Tibial nerve (tissue), 4 donors: ENCODE results near the gene EFCAB14. TPM values are rescaled to one million over a fixed set of nuclear protein-coding genes. Genes with fewer than 3 reads are reported as not detected.
A peak's percentile ranks its signal among the peaks of the same experiment; 100 is the strongest.

ENCODE experiments used
- DNase-seq, 2 donors: peaks; one replicate each; pipeline ENCODE4 v3.0.0-alpha.2; 2019; ENCODE audit warnings: low spot score in 2 of 2
- H3K27ac ChIP-seq, 4 donors: fragments of 200-600 bp; sonication (generic) in 3 of 4; one replicate each; pipeline ENCODE4 v1.5.1; 2017 to 2019; ENCODE audit warnings: mild to moderate bottlenecking in 1 of 4
- H3K27me3 ChIP-seq, 2 donors: fragments of 200-600 bp; sonication (generic) in 1 of 2; one replicate each; pipeline versions ENCODE4 v1.5.1 to v1.6.0; 2017 to 2019
- H3K36me3 ChIP-seq, 3 donors: fragments of 200-600 bp; sonication (generic); one replicate each; pipeline ENCODE4 v1.5.1; 2018 to 2019
- H3K4me1 ChIP-seq, 4 donors: fragments of 200-600 bp; sonication (generic) in 3 of 4; one replicate each; pipeline ENCODE4 v1.5.1; 2017 to 2019
- H3K4me3 ChIP-seq, 4 donors: fragments of 200-600 bp; sonication (generic) in 3 of 4; one replicate each; pipeline ENCODE4 v1.5.1; 2017 to 2019; ENCODE audit warnings: mild to moderate bottlenecking in 1 of 4, moderate library complexity in 1 of 4
- H3K9me3 ChIP-seq, 4 donors: fragments of 200-600 bp; sonication (generic) in 3 of 4; one replicate each; pipeline ENCODE4 v1.5.1; 2017 to 2019
- EP300 ChIP-seq, 2 donors: sonication (generic); formaldehyde crosslinking; IDR thresholded peaks; one replicate each; pipeline ENCODE4 v1.6.1; 2017; ENCODE audit warnings: antibody characterized with exemption in 2 of 2, mild to moderate bottlenecking in 1 of 2
- POLR2A ChIP-seq, 2 donors: fragments of 450-650 bp; IDR thresholded peaks; one replicate each; pipeline ENCODE4 v1.6.1; 2017; ENCODE audit warnings: antibody characterized with exemption in 2 of 2, mild to moderate bottlenecking in 2 of 2, moderate library complexity in 2 of 2
- WGBS, 2 donors: methylation state at CpG; one replicate each; pipeline ENCODE4 v1.1.5; 2018; 5-methylcytosine and 5-hydroxymethylcytosine counted together
- total RNA-seq, 4 donors: library from RNA; depleted of rRNA; stranded (reverse); fragments of >200 nt; gene quantifications; one replicate each; pipeline ENCODE4 v1.1.0, GENCODE V29; 2016
- TF ChIP-seq, protein P1 (sequence below), 5 experiments: fragments of 200-600 bp in 3 of 5; fragments of 450-650 bp in 2 of 5; sonication (generic) in 3 of 5; IDR thresholded peaks; one replicate each; pipeline ENCODE4 v1.5.1; 2016 to 2019; ENCODE audit warnings: antibody characterized with exemption in 5 of 5, mild to moderate bottlenecking in 3 of 5, moderate library complexity in 2 of 5

The EFCAB14 gene
- total RNA-seq, 4 donors from 2014 or later, result 81.0 to 106 (median 97.0) TPM

DNA sequence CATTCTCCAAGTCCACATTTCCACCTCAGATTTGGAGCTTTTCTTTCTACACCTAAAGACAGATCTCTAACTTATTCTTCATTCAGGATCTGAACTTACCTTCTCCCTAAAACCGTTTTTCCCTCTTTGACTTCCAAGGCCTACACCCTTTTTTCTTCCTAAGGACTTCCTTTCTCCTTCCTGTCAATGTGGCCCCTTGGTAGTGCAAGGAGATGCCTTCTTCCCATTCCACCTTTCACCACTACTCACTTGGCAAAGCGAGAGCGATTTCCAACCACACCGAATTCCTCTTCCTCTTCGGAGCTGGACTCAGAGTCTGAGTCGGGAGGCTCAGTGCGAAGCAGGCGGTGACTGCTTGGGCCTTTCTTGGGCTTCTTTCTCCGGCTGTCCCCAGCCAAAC lies 1.3 kb downstream of the EFCAB14 start:
- WGBS, 2 donors, result 70 to 73% methylated on average over 9 of the region's 9 CpGs
- no peaks in the 10 kb centered on the region for H3K27me3 ChIP-seq
- no peak for TF ChIP-seq POLR2A (IDR thresholded peaks at IDR 0.05)
- no peak for TF ChIP-seq EP300 (IDR thresholded peaks at IDR 0.05)
- TF ChIP-seq, protein P1, sequence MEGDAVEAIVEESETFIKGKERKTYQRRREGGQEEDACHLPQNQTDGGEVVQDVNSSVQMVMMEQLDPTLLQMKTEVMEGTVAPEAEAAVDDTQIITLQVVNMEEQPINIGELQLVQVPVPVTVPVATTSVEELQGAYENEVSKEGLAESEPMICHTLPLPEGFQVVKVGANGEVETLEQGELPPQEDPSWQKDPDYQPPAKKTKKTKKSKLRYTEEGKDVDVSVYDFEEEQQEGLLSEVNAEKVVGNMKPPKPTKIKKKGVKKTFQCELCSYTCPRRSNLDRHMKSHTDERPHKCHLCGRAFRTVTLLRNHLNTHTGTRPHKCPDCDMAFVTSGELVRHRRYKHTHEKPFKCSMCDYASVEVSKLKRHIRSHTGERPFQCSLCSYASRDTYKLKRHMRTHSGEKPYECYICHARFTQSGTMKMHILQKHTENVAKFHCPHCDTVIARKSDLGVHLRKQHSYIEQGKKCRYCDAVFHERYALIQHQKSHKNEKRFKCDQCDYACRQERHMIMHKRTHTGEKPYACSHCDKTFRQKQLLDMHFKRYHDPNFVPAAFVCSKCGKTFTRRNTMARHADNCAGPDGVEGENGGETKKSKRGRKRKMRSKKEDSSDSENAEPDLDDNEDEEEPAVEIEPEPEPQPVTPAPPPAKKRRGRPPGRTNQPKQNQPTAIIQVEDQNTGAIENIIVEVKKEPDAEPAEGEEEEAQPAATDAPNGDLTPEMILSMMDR (IDR thresholded peaks at IDR 0.05), result no peak
- no peaks in the 10 kb centered on the region for H3K9me3 ChIP-seq
- no peak for DNase-seq
- H3K36me3 ChIP-seq, result peaks cover 0 to 27% (median 0%) of the 10 kb centered on the region in 3 donors
- peak overlapping the region; percentile 84 to 98 (median 96) for H3K4me3 ChIP-seq
- peak overlapping the region in 2 of 4 donors; percentile 77 to 91 for H3K27ac ChIP-seq
- peaks cover 4 to 39% (median 21%) of the 10 kb centered on the region in 4 donors for H3K4me1 ChIP-seq

DNA sequence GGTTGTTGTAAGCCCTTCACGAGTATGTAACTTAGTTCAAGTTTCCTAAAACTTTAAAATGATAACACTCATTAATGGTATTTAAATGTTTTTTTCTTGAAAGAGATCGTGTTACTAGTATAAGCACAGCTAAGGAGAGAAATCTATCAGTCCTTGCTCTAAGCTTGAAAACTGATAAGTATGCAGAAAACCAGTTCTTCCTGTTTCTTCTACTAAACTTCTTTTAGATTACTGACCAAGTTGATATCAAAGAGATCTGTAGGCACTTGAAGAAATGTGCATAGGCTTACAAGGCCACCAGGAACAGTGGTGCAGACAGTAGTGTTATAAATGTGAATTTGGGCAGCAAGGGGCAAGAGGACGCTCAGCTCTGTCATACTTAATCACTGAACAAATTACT lies 3.9 kb downstream of the EFCAB14 start:
- WGBS, 2 donors, result 74 to 88% methylated on average over 3 of the region's 3 CpGs
- H3K4me1 ChIP-seq, result peaks cover 4 to 39% (median 21%) of the 10 kb centered on the region in 4 donors
- H3K9me3 ChIP-seq, result no peaks in the 10 kb centered on the region
- peaks cover 0 to 43% (median 0%) of the 10 kb centered on the region in 3 donors for H3K36me3 ChIP-seq
- no peak overlapping the region for H3K4me3 ChIP-seq
- no peaks in the 10 kb centered on the region for H3K27me3 ChIP-seq
- DNase-seq, result no peak
- TF ChIP-seq, protein P1 (IDR thresholded peaks at IDR 0.05), result no peak
- no peak for TF ChIP-seq EP300 (IDR thresholded peaks at IDR 0.05)
- H3K27ac ChIP-seq, result no peak overlapping the region

DNA sequence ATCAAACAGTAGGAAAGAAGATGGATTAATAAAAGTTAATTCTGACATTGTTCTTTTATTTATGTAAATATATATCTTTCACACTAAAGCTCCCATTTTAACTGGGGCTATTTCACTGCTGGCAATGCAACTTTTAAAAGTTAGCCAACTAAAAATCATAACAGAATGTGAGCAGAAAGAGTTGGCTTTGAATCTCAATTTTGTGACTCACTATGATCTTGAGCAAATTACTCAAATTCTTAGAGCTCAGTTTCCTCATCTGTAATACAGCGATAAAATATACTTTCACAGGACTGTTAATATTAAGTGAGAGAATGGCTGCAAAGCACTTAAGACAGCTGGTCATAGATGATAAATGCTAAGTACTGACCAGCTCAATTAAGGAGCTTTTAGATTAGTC lies 10.8 kb downstream of the EFCAB14 start:
- Histone ChIP-seq H3K27me3 (no peaks in the 10 kb centered on the region), H3K4me1 (no peaks in the 10 kb centered on the region), H3K9me3 (no peaks in the 10 kb centered on the region), H3K27ac (no peak overlapping the region), H3K36me3 (peaks cover 2 to 79% (median 4%) of the 10 kb centered on the region in 3 donors), H3K4me3 (no peak overlapping the region)
- 100% methylated on average over 1 of the region's 1 CpG for WGBS, 2 donors
- no peak for DNase-seq
- TF ChIP-seq POLR2A (IDR thresholded peaks at IDR 0.05) (no peak), EP300 (IDR thresholded peaks at IDR 0.05) (no peak)
- TF ChIP-seq, protein P1 (IDR thresholded peaks at IDR 0.05), result no peak

DNA sequence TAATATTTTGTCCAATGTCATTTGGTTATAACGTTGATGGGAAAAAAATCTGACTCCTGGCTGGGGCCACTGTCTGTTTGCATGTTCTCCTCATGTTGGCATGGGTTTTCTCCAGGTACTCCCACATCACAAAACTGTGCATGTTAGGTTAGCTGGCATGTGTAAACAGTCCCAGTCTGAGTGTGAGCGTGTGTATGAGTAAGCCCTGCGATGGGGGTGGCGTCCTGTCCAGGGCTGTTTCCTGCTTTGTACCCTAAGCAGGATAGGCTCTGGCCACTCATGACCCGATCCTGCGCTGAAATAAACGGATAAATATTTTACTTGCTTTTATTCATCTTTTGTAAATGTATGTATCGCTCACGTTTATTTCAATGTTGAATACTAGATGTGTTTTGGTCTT lies 13.5 kb downstream of the EFCAB14 start:
- Histone ChIP-seq H3K9me3 (no peaks in the 10 kb centered on the region), H3K27ac (no peak overlapping the region), H3K4me3 (no peak overlapping the region), H3K36me3 (peaks cover 2 to 75% (median 4%) of the 10 kb centered on the region in 3 donors), H3K4me1 (no peaks in the 10 kb centered on the region), H3K27me3 (no peaks in the 10 kb centered on the region)
- TF ChIP-seq EP300 (IDR thresholded peaks at IDR 0.05), result no peak
- TF ChIP-seq, protein P1 (IDR thresholded peaks at IDR 0.05), result no peak
- no peak for TF ChIP-seq POLR2A (IDR thresholded peaks at IDR 0.05)
- WGBS, 2 donors, result 82 to 90% methylated on average over 9 of the region's 9 CpGs
- no peak for DNase-seq

DNA sequence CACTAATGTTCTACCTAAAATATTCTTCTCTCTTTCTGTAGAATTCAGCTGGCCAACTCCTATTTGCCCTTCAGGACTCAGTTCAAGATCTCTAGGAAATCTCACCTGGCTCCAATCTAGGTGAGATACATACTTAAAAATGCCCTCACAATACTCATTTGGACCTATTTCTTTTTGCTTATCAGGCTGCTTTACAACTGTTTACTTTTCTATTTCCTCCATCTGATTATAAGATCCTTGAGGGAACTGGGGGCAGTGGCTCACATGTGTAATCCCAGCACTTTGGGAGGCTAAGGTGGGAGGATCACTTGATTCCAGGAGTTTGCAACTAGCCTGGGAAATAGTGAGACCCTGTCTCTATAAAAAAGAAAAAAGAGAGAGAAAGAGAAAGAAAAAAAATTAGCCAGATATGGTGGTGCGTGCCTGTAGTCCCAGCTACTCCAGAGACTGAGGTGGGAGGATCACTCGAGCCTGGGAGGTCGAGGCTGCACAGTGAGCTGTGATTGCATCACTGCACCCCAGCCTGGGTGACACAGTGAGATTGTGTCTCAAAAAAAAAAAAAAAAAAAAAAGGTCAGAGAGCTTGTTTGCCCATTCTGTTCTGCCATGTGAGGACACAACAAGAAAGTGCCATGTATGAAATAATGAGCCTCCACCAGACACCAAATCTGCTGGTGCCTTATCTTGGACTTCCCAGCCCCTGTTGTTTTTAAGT lies 14.8 kb downstream of the EFCAB14 start:
- no peak overlapping the region for H3K4me3 ChIP-seq
- no peak for TF ChIP-seq POLR2A (IDR thresholded peaks at IDR 0.05)
- TF ChIP-seq EP300 (IDR thresholded peaks at IDR 0.05), result no peak
- TF ChIP-seq, protein P1 (IDR thresholded peaks at IDR 0.05), result no peak
- WGBS, 2 donors, result 82 to 85% methylated on average over 3 of the region's 3 CpGs
- H3K36me3 ChIP-seq, result peaks cover 2 to 65% (median 4%) of the 10 kb centered on the region in 3 donors
- H3K4me1 ChIP-seq, result no peaks in the 10 kb centered on the region
- no peaks in the 10 kb centered on the region for H3K27me3 ChIP-seq
- no peaks in the 10 kb centered on the region for H3K9me3 ChIP-seq
- no peak overlapping the region for H3K27ac ChIP-seq
- DNase-seq, result no peak
